Common myeloid progenitor, CD34-positive (primary cell): Measurements from ENCODE around the gene DRD2.

ENCODE experiments used
- CTCF ChIA-PET: fragments of 350-600 bp; sonication (Branson Sonifier 250); formaldehyde crosslinking; loops from one replicate; lab custom pipeline; 2021; ENCODE audit warnings: antibody characterized with exemption; lab: Charles Lee
- POLR2A ChIA-PET: fragments of 350-600 bp; sonication (Branson Sonifier 250); formaldehyde crosslinking; loops from one replicate; lab custom pipeline; 2021; ENCODE audit warnings: antibody characterized with exemption; lab: Charles Lee
- DNase-seq, 3 donors: peaks; one replicate each; pipeline versions ENCODE4 v3.0.0 to v3.0.0-alpha.2; 2013
- H3K27ac ChIP-seq, 2 experiments: 1 replicate in 1 of 2; 2 replicates in 1 of 2; pipeline ENCODE4 v1.7.0; 2013; ENCODE audit warnings: inconsistent platforms in 2 of 2, low read length in 2 of 2, mild to moderate bottlenecking in 2 of 2, low read depth in 1 of 2, moderate library complexity in 1 of 2; ENCODE audit not compliant: severe bottlenecking in 2 of 2, insufficient read depth in 1 of 2, poor library complexity in 1 of 2
- H3K27me3 ChIP-seq, 5 experiments: replicated peaks in 2 of 5; 1 replicate in 3 of 5; 2 replicates in 2 of 5; pipeline versions ENCODE4 v1.6.1 to v1.7.0; 2013; ENCODE audit warnings: low read length in 4 of 5, mild to moderate bottlenecking in 2 of 5, moderate library complexity in 2 of 5, inconsistent platforms in 1 of 5; ENCODE audit not compliant: insufficient read depth in 5 of 5, control insufficient read depth in 4 of 5
- H3K36me3 ChIP-seq, 4 experiments: 1 replicate in 2 of 4; 2 replicates in 2 of 4; pipeline versions ENCODE4 v1.6.1 to v1.7.0; 2013; ENCODE audit warnings: low read length in 3 of 4, control low read depth in 1 of 4, mild to moderate bottlenecking in 1 of 4; ENCODE audit not compliant: control insufficient read depth in 4 of 4, insufficient read depth in 4 of 4
- H3K4me1 ChIP-seq, 4 experiments: 1 replicate in 3 of 4; 2 replicates in 1 of 4; pipeline versions ENCODE4 v1.6.1 to v1.7.1; 2013; ENCODE audit warnings: low read length in 3 of 4, mild to moderate bottlenecking in 3 of 4, control low read depth in 1 of 4, inconsistent platforms in 1 of 4, moderate library complexity in 1 of 4; ENCODE audit not compliant: control insufficient read depth in 4 of 4, insufficient read depth in 4 of 4; ENCODE audit errors: control extremely low read depth in 1 of 4
- H3K4me3 ChIP-seq, 7 experiments: 1 replicate in 4 of 7; 2 replicates in 3 of 7; pipeline versions ENCODE4 v1.5.1 to v1.7.0; 2013; ENCODE audit warnings: mild to moderate bottlenecking in 7 of 7, low read length in 6 of 7, moderate library complexity in 6 of 7, inconsistent platforms in 2 of 7, low read depth in 2 of 7, control low read depth in 1 of 7; ENCODE audit not compliant: insufficient read depth in 4 of 7, control insufficient read depth in 1 of 7; ENCODE audit errors: extremely low read depth in 1 of 7
- H3K9me3 ChIP-seq, 5 experiments: 1 replicate in 4 of 5; 2 replicates in 1 of 5; pipeline versions ENCODE4 v1.6.1 to v1.7.1; 2013; ENCODE audit warnings: low read length in 4 of 5, mild to moderate bottlenecking in 2 of 5, inconsistent platforms in 1 of 5, low read depth in 1 of 5, moderate library complexity in 1 of 5; ENCODE audit not compliant: control insufficient read depth in 4 of 5, insufficient read depth in 2 of 5; ENCODE audit errors: control extremely low read depth in 1 of 5
- WGBS: methylation state at CpG from one replicate; pipeline ENCODE4 v1.1.5; 2013; ENCODE audit not compliant: insufficient coverage; 5-methylcytosine and 5-hydroxymethylcytosine counted together

DRD2 gene

DNA sequence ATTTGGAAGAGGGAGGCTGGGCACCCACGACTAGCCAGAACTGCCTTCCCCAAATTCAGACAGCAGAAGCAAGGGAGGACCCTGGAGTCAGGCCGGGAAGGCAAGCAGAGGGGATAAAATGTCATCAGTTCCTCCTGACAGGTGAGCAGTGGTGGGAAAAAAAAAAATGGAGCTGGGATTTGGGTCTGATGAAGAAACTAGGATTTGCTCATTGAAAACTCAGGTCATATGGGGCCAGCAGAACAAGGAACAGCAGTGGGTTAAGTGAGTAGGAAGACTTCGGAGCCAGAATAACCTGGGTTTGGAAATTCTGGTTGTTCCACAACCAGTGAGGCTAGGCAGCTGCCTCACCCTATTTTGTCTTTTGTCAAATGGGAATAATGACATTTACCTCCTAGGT lies 28.9 kb upstream of the DRD2 start:
- ChIA-PET CTCF (no interaction called here), POLR2A (no interaction called here)
- Histone ChIP-seq H3K27me3 (peaks cover 0 to 24% (median 5%) of the 10 kb centered on the region in 5 experiments), H3K27ac (no peak overlapping the region), H3K9me3 (peaks cover 0 to 1% (median 0%) of the 10 kb centered on the region in 5 experiments), H3K4me1 (no peaks in the 10 kb centered on the region), H3K4me3 (no peak overlapping the region), H3K36me3 (no peaks in the 10 kb centered on the region)
- DNase-seq = no peak
- 85% methylated on average over 2 of the region's 3 CpGs for WGBS

DNA sequence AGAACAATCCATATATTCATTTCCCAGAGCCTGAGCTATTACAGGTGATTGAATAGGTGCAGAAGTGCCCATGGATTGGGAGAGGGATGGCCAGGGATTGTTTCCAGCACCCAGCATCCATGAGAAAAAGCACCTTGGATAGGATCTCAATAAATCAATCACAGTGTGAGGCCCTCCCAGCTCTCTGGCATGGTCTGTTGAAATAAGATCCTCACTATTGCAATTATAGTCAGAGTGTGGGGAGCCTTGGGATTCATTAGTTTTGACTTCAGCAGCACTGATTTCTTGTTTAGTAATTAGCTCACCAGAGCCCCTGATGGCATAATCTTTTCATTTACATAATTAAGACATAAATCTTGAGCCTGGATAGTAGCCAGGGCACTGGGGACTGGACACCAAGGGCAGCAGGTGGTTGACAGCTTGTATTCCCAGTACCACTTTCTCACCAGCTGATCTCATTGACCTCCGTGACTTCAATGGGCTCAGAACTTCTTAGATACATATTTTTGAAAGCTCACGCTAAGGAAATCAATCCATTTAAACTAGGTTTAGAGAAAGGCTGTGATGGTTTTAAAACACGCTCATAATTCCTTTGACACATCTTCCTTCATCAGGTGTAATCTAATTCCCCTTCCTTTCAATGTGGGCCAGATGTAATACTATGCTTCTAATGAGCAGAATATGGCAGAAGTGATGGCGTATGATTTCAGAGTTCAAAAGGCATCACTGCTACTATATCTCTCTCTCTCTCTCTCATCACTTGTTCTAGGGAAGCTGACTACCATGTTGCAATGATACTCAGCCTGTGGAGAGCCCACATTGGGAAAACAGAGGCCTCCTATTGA lies 22.1 kb upstream of the DRD2 start:
- H3K27ac ChIP-seq = no peak overlapping the region
- DNase-seq = no peak
- H3K4me1 ChIP-seq = no peaks in the 10 kb centered on the region
- no peaks in the 10 kb centered on the region for H3K36me3 ChIP-seq
- peaks cover 0 to 1% (median 0%) of the 10 kb centered on the region in 5 experiments for H3K9me3 ChIP-seq
- WGBS = 100% methylated on average over 3 of the region's 4 CpGs
- ChIA-PET POLR2A (no interaction called here), CTCF (no interaction called here)
- H3K27me3 ChIP-seq = peaks cover 0 to 7% (median 5%) of the 10 kb centered on the region in 5 experiments
- no peak overlapping the region for H3K4me3 ChIP-seq

DNA sequence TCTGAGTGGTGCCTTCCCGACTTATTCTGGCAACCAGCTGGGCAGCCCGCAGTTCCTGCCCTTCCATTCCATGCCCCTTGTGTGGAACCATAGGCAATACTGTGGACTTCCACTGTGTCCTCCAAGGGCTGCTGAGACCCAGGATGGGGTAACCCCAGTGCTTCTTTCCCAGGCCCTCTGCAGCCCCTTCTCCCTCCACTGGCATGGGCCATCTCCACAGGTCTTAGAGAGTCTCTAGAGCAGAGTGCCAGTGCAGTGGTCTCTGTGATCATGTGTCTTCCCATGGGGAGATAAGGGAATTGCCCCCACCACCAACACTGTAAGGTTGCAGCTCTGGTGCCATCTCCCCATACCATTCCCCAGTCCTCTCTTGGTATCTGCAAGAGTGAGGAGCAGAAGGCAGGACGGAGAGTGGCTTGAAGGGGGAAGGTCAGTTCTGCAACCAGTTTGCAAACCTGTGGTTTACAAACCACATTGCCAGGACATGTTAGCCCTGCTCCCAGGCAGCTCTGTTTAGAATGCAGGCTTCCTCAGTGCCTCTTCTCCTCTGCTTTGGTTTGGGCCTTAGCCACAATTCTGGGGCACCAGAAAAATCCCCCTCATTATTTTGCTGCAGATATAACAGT lies 20.9 kb upstream of the DRD2 start:
- WGBS = 84% methylated on average over 2 of the region's 3 CpGs
- peaks cover 0 to 1% (median 0%) of the 10 kb centered on the region in 5 experiments for H3K9me3 ChIP-seq
- H3K4me3 ChIP-seq = no peak overlapping the region
- no peak overlapping the region for H3K27ac ChIP-seq
- peaks cover 0 to 11% (median 4%) of the 10 kb centered on the region in 5 experiments for H3K27me3 ChIP-seq
- no peaks in the 10 kb centered on the region for H3K4me1 ChIP-seq
- ChIA-PET POLR2A (no interaction called here), CTCF (no interaction called here)
- H3K36me3 ChIP-seq = no peaks in the 10 kb centered on the region
- no peak for DNase-seq

DNA sequence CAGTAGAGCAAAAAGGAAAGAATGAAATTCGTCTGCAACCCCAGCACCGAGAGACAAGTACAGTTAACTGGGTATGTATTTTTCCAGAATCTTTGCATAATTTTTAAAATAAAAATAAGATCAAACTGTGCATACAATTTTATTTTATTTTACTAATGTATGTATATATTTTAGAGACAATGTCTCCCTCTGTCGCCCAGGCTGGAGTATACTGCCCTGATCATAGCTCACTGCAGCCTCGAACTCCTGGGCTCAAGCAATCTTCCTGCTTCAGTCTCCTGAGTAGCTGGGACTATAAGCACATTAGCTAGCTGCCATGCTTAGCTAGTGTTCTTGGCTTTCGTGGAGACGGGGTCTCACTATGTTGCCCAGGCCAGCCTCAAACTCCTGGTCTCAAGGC lies 18.8 kb upstream of the DRD2 start:
- no peak for DNase-seq
- CTCF ChIA-PET = interaction anchor here (0.8 kb wide), 1 partner anchor 97 kb away, joined by 3 read pairs; no protein-coding TSS in a partner anchor
- no peaks in the 10 kb centered on the region for H3K4me1 ChIP-seq
- H3K9me3 ChIP-seq = no peaks in the 10 kb centered on the region
- H3K4me3 ChIP-seq = no peak overlapping the region
- 64% methylated on average over 3 of the region's 6 CpGs for WGBS
- no peaks in the 10 kb centered on the region for H3K36me3 ChIP-seq
- peaks cover 0 to 11% (median 4%) of the 10 kb centered on the region in 5 experiments for H3K27me3 ChIP-seq
- no peak overlapping the region for H3K27ac ChIP-seq
- POLR2A ChIA-PET = no interaction called here

DNA sequence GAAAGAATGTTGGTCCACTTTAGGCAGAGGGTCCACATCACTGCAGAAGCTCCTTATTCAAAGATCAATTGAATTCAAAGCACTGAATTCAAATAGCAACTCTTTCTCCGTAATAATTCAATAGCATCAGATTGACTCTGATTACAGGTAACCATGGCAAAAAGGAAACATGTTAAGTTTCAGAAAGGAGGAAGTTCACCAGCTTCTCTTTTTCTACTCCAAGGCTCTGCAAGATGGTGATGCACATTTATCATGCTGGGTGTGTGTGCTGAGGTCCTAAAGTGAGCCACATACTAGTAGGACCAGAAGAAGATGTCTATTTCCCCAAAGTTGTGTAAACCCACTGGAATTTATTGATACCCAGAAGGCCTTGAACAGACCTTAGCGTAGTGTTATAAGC lies 18.0 kb upstream of the DRD2 start:
- WGBS = 50% methylated on average over 2 of the region's 2 CpGs
- no peak overlapping the region for H3K4me3 ChIP-seq
- POLR2A ChIA-PET = no interaction called here
- no peak overlapping the region for H3K27ac ChIP-seq
- DNase-seq = peak; percentile 22 to 85 (median 68)
- CTCF ChIA-PET = interaction anchor here (0.8 kb wide), 1 partner anchor 97 kb away, joined by 3 read pairs; no protein-coding TSS in a partner anchor
- no peaks in the 10 kb centered on the region for H3K36me3 ChIP-seq
- H3K9me3 ChIP-seq = no peaks in the 10 kb centered on the region
- peaks cover 0 to 11% (median 4%) of the 10 kb centered on the region in 5 experiments for H3K27me3 ChIP-seq
- H3K4me1 ChIP-seq = no peaks in the 10 kb centered on the region

DNA sequence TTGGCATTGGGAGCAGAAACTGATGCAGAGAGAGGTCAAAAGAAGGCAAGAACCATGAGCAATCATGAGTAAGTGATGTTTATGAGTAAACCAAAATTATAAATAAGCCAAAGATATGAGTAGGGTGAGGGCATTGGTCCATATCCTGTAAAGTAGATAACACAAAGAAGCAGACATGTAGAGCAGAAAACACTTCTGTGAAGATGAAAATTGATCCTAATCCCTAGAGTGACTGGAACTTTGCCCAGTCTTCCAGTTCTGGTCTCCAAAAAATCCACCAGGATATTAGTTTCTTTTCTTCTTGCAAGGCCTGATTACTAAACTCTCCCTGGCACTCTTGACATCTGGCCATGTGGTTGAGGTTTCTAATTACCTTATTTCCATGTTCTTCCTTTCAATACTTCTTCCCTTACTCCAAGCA lies 13.7 kb upstream of the DRD2 start:
- H3K4me3 ChIP-seq = no peak overlapping the region
- DNase-seq = no peak
- peaks cover 0 to 7% (median 0%) of the 10 kb centered on the region in 5 experiments for H3K27me3 ChIP-seq
- H3K9me3 ChIP-seq = no peaks in the 10 kb centered on the region
- H3K36me3 ChIP-seq = no peaks in the 10 kb centered on the region
- ChIA-PET POLR2A (no interaction called here), CTCF (no interaction called here)
- H3K27ac ChIP-seq = no peak overlapping the region
- H3K4me1 ChIP-seq = no peaks in the 10 kb centered on the region

DNA sequence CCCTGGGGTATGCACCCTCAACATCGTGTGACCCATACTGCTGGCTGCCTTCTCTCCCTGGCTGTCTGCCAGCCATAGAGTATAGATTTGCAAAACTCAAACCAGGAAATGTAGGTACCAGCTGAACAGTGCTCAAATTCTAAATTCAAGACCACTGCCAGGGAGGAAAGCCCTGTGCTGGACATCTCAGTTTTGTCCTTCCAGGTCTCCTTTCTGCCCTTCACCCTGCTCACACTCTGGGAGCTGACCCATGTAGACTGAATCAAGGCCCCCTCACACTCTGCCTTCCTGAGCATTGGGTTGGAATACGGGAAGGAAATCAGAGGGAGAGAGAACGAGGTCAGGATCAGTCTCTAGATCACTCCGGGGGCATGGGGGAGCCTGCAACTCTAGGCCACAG lies 12.4 kb upstream of the DRD2 start:
- POLR2A ChIA-PET = no interaction called here

More for the DNA sequence above, 12.4 kb upstream of the DRD2 start:
- Histone ChIP-seq H3K9me3 (no peaks in the 10 kb centered on the region), H3K36me3 (no peaks in the 10 kb centered on the region), H3K27ac (no peak overlapping the region), H3K4me3 (no peak overlapping the region), H3K27me3 (peaks cover 0 to 8% (median 3%) of the 10 kb centered on the region in 5 experiments), H3K4me1 (no peaks in the 10 kb centered on the region)
- no peak for DNase-seq
- WGBS = 94% methylated on average over 2 of the region's 4 CpGs
- CTCF ChIA-PET = no interaction called here
